ENCODE measurements around the gene TSSK2.

DNA sequence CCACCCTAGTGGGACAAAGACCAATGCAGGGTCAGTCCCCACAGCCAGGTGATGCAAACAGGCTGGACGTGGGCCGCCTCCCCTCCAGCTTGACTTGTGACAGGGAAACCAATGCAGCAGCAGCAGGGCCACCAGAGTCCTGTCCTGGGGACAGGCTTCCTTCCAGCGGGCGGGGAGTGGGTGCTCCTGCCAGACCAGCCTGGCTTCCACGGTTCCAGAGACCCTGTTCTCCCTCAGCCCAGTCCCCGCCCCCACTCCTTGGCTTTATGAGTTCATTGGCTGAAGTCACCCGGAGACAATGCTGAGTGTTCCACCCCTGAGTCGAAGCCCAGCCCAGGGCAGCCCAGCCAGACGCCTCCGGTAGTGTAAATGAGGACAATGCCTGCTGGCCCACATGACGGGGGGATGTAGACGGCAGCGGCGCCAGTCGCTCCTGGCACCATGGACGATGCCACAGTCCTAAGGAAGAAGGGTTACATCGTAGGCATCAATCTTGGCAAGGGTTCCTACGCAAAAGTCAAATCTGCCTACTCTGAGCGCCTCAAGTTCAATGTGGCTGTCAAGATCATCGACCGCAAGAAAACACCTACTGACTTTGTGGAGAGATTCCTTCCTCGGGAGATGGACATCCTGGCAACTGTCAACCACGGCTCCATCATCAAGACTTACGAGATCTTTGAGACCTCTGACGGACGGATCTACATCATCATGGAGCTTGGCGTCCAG, at the start of gene TSSK2:
- TF ChIP-seq, protein P1, sequence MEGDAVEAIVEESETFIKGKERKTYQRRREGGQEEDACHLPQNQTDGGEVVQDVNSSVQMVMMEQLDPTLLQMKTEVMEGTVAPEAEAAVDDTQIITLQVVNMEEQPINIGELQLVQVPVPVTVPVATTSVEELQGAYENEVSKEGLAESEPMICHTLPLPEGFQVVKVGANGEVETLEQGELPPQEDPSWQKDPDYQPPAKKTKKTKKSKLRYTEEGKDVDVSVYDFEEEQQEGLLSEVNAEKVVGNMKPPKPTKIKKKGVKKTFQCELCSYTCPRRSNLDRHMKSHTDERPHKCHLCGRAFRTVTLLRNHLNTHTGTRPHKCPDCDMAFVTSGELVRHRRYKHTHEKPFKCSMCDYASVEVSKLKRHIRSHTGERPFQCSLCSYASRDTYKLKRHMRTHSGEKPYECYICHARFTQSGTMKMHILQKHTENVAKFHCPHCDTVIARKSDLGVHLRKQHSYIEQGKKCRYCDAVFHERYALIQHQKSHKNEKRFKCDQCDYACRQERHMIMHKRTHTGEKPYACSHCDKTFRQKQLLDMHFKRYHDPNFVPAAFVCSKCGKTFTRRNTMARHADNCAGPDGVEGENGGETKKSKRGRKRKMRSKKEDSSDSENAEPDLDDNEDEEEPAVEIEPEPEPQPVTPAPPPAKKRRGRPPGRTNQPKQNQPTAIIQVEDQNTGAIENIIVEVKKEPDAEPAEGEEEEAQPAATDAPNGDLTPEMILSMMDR (conservative IDR thresholded peaks at IDR 0.05 in 1 of 2, IDR thresholded peaks at IDR 0.05 in 1 of 2; ENCODE audit: extremely low read depth in 1 of 2, insufficient read depth in 1 of 2, low read depth in 1 of 2, low read length in 2 of 2): no peak
- no peak for TF ChIP-seq EZH2 (IDR thresholded peaks at IDR 0.05; ENCODE audit: borderline replicate concordance, low read length)
